ENCODE data around the gene NUP153. TPM values are rescaled to one million over a fixed set of nuclear protein-coding genes. Genes with fewer than 3 reads are reported as not detected.

NUP153 gene
- total and polyA plus RNA-seq, 10 of the 15 experiments (the other 5 are each of a cell fraction or from before 2014, with no cell fraction given) = 13.9 to 77.7 (median 56.2) TPM

GRCh38 chr6:17714879-17715851, 8.4 kb upstream of the NUP153 start (continued):
- TF ChIP-seq E2F8 (IDR thresholded peaks at IDR 0.05; ENCODE audit: low read depth, partially characterized antibody) (no peak), HDAC2 (IDR thresholded peaks at IDR 0.05) (no peak), RFX5 (IDR thresholded peaks at IDR 0.05; ENCODE audit: low read depth, low read length) (no peak), ZBTB33 (IDR thresholded peaks at IDR 0.05) (no peak)

GRCh38 chr6:17714177-17714576, 7.5 kb upstream of the NUP153 start:
- H3K79me2 ChIP-seq (ENCODE audit: control insufficient read depth, insufficient read depth, low read length) = no peaks in the 10 kb centered on the region
- no TSS peak for BruUV-seq (replicated peaks)
- no peak for TF ChIP-seq ZNF217 (IDR thresholded peaks at IDR 0.05)
- TF ChIP-seq MEF2A (IDR thresholded peaks at IDR 0.05; ENCODE audit: insufficient read depth, low read depth, low read length) = no peak
- no peak for TF ChIP-seq NRF1 (conservative IDR thresholded peaks at IDR 0.05; ENCODE audit: low read depth, low read length)
- no peak for TF ChIP-seq IKZF2 (IDR thresholded peaks at IDR 0.05)
- TF ChIP-seq IRF3 (IDR thresholded peaks at IDR 0.05) = no peak
- CTCF ChIA-PET = interaction anchor here (0.6 to 2.1 kb wide), 5 partner anchors 8 to 431 kb away, joined by 3 to 12 read pairs (median 5); no protein-coding TSS in a partner anchor
- no peaks in the 10 kb centered on the region for H3K36me3 ChIP-seq (ENCODE audit: control insufficient read depth in 2 of 2, insufficient read depth in 2 of 2, low read length in 1 of 2)
- RAD21 ChIA-PET (ENCODE audit: unreplicated experiment) = interaction anchor here (0.6 to 1.3 kb wide), 6 partner anchors 8 to 865 kb away, joined by 3 to 7 read pairs (median 4); no protein-coding TSS in a partner anchor
- POLR2A ChIA-PET = interaction anchor here (0.6 to 1.5 kb wide), 4 partner anchors 10 to 886 kb away, joined by 3 to 7 read pairs (median 7); no protein-coding TSS in a partner anchor
- H3K27ac ChIP-seq (ENCODE audit: control insufficient read depth, insufficient read depth) = no peak overlapping the region
- H3K4me2 ChIP-seq (ENCODE audit: control insufficient read depth, insufficient read depth) = no peak overlapping the region
- ATAC-seq (no peak), DNase-seq (ENCODE audit: low read depth, low spot score) (no peak), FAIRE-seq (no peak)
- no peak overlapping the region for H3K4me3 ChIP-seq
- H3K4me1 ChIP-seq (ENCODE audit: control insufficient read depth, insufficient read depth, low read length) = peaks cover 5% of the 10 kb centered on the region; the same call in 1 of the 2 replicates
- SMC1A ChIA-PET (ENCODE audit: uncharacterized antibody, unreplicated experiment) = interaction anchor here (0.6 to 4.6 kb wide), 6 partner anchors 10 to 109 kb away, joined by 3 to 29 read pairs (median 5); no protein-coding TSS in a partner anchor
- no peaks in the 10 kb centered on the region for H4K20me1 ChIP-seq (ENCODE audit: control insufficient read depth, insufficient read depth)
- no peak overlapping the region for H2AFZ ChIP-seq (ENCODE audit: control insufficient read depth, low read depth, low read length)
- H3K9me3 ChIP-seq (replicated peaks; ENCODE audit: control insufficient read depth, insufficient read depth, low read length) = no peaks in the 10 kb centered on the region
- no peaks in the 10 kb centered on the region for H3K27me3 ChIP-seq (replicated peaks in 1 of 2; ENCODE audit: control insufficient read depth in 2 of 2, insufficient read depth in 2 of 2, low read length in 1 of 2)
- intact Hi-C loops (cut with micrococcal nuclease; ENCODE audit: unreplicated experiment) (no loop called here), in situ Hi-C loops (cut with MboI) (no loop called here)
- no peak overlapping the region for H3K9ac ChIP-seq (ENCODE audit: control insufficient read depth, insufficient read depth, low read length)

Measured in GM12878 (cell line).